K562 (cell line): ENCODE results near the gene RIMS3. TPM values are rescaled to one million over a fixed set of nuclear protein-coding genes. Genes with fewer than 3 reads are reported as not detected.

ENCODE experiments used
- ATF1 ChIP-seq, 2 experiments: fragments of 450-650 bp in 1 of 2; IDR thresholded peaks; 2 replicates each; pipeline ENCODE4 v1.6.1; 2016; ENCODE audit warnings: missing compliant biosample characterization in 1 of 2, missing genetic modification characterization in 1 of 2
- CLOCK ChIP-seq: fragments of 250-450 bp; sonication (Bioruptor Pico); IDR thresholded peaks from 2 replicates; pipeline ENCODE4 v1.4.0; 2020; ENCODE audit warnings: mild to moderate bottlenecking, moderate library complexity, borderline replicate concordance
- FOXP4 ChIP-seq: sonication (generic); formaldehyde crosslinking; IDR thresholded peaks from 2 replicates; pipeline ENCODE4 v1.8.0; 2022; ENCODE audit warnings: mild to moderate bottlenecking, missing genetic modification reagents, borderline replicate concordance
- KLF1 ChIP-seq: fragments of 450-650 bp; IDR thresholded peaks from 2 replicates; pipeline ENCODE4 v1.6.1; 2016; ENCODE audit warnings: missing genetic modification characterization, missing compliant biosample characterization
- KLF16 ChIP-seq: IDR thresholded peaks from 2 replicates; pipeline ENCODE4 v1.6.1; 2016; ENCODE audit warnings: antibody characterized with exemption
- PRDM10 ChIP-seq: fragments of 450-650 bp; IDR thresholded peaks from 2 replicates; pipeline ENCODE4 v1.6.1; 2018; ENCODE audit not compliant: partially characterized antibody
- SIN3B ChIP-seq: fragments of 450-650 bp; IDR thresholded peaks from 2 replicates; pipeline ENCODE4 v1.6.1; 2017; ENCODE audit warnings: low read depth, mild to moderate bottlenecking, moderate library complexity
- SNRNP70 ChIP-seq: fragments of 200-400 bp; formaldehyde crosslinking; optimal IDR thresholded peaks from 2 replicates; pipeline ENCODE3; 2017; ENCODE audit warnings: low read depth, low read length
- SPI1 ChIP-seq: IDR thresholded peaks from 2 replicates; pipeline ENCODE4 v1.6.1; 2011; ENCODE audit warnings: low read depth, low read length, control low read depth, borderline replicate concordance
- TAF15 ChIP-seq: fragments of 200-400 bp; formaldehyde crosslinking; IDR thresholded peaks from 2 replicates; pipeline ENCODE4 v1.6.1; 2017; ENCODE audit warnings: mild to moderate bottlenecking, low read depth, low read length, moderate library complexity
- ZNF253 ChIP-seq: fragments of 250-450 bp; sonication (Bioruptor Pico); conservative IDR thresholded peaks from 2 replicates; pipeline ENCODE4 v1.6.1; 2021; ENCODE audit warnings: mild to moderate bottlenecking
- polyA plus RNA-seq, 8 experiments: library from polyadenylated mRNA; depleted of rRNA in 4 of 8; stranded (reverse) in 5 of 8; unstranded in 3 of 8; fragments of >200 nt; fragmentation: Nextera tagmentation in 2 of 8; fragmentation: Illumina TruSeq in 1 of 8; extraction: Ambion mirVana in 2 of 8; extraction: Trizol in 1 of 8; gene quantifications; 2 replicates each; pipeline versions ENCODE4 v1.2.1 to v1.2.3, GENCODE V29; 2011 to 2014; ENCODE audit warnings: inconsistent platforms in 1 of 8, missing spikeins in 1 of 8
- total RNA-seq, 7 experiments: library from RNA; depleted of rRNA in 6 of 7; stranded (reverse); fragments of >200 nt in 6 of 7; fragmentation: Illumina TruSeq in 2 of 7; extraction: Trizol in 2 of 7; gene quantifications; 2 replicates each; pipeline versions ENCODE4 v1.2.1 to v1.2.3, GENCODE V29; 2011 to 2021; ENCODE audit warnings: low replicate concordance in 1 of 7

Gene RIMS3
- total and polyA plus RNA-seq, 9 of the 15 experiments (the other 6 are each of a cell fraction or from before 2014, with no cell fraction given) = 0.06 to 1.2 (median 0.59) TPM

- TF ChIP-seq ATF1 (CRISPR knock-in tag; IDR thresholded peaks at IDR 0.05) = no peak
- TF ChIP-seq ATF1 (tag; IDR thresholded peaks at IDR 0.05) = no peak
- TF ChIP-seq CLOCK (CRISPR knock-in tag) = no peak
- peak; percentile 32; the same call in 1 of the 2 replicates for TF ChIP-seq SPI1
- TF ChIP-seq SNRNP70 = no peak
- no peak for TF ChIP-seq TAF15
- TF ChIP-seq KLF1 = no peak
- TF ChIP-seq KLF16 = peak; percentile 57; the same call in 1 of the 2 replicates
- TF ChIP-seq ZNF253 (CRISPR knock-in tag) = no peak
- TF ChIP-seq PRDM10 = no peak
- no peak for TF ChIP-seq SIN3B
- no peak for TF ChIP-seq FOXP4 (CRISPR knock-in tag)
Measured at GRCh38 chr1:40668769-40669525, 3.5 kb upstream of the RIMS3 start (continued).
